ENCODE data around the gene MAP3K2. TPM values are rescaled to one million over a fixed set of nuclear protein-coding genes. Genes with fewer than 3 reads are reported as not detected.

MAP3K2 gene, protein sequence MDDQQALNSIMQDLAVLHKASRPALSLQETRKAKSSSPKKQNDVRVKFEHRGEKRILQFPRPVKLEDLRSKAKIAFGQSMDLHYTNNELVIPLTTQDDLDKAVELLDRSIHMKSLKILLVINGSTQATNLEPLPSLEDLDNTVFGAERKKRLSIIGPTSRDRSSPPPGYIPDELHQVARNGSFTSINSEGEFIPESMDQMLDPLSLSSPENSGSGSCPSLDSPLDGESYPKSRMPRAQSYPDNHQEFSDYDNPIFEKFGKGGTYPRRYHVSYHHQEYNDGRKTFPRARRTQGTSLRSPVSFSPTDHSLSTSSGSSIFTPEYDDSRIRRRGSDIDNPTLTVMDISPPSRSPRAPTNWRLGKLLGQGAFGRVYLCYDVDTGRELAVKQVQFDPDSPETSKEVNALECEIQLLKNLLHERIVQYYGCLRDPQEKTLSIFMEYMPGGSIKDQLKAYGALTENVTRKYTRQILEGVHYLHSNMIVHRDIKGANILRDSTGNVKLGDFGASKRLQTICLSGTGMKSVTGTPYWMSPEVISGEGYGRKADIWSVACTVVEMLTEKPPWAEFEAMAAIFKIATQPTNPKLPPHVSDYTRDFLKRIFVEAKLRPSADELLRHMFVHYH
- total RNA-seq: 62.0 TPM
- long read RNA-seq, partial matches to known transcripts: 5 of 14 reads
- long read RNA-seq, other reads (novel, unspliced or antisense): 8 of 14 reads

GRCh38 chr2:127387655-127388422 is at the start of gene MAP3K2:
Gene MAP3K2 (minus strand): TSS chr2:127387975. CDS start chr2:127343129, 44,846 bp downstream.
- peak; percentile 98 for DNase-seq (ENCODE audit: low spot score)

DNA sequence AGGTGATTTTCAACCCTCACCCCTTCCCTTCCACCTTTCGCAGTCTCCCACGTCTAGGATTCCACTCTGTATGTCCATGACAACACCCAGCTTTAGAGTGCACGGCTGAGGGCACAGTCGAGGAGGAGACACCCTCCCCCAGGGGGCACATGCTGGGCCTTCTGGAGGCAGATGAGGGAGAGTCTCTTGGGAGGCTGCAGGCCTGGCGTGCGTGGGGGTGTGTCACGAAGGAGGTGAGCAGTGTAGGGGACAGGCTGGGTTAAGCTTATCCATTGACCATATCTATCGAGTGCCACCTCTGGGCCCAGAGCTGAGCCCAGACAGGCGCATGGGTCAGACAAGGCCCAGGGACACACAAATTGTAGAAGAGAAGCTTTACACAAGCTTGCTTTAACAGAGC is 49.3 kb upstream of the MAP3K2 start:
- DNase-seq (ENCODE audit: low spot score): no peak

- no peak for DNase-seq (ENCODE audit: low spot score)
These were observed 46.7 kb upstream of the MAP3K2 start for GRCh38 chr2:127434515-127434914.

DNA sequence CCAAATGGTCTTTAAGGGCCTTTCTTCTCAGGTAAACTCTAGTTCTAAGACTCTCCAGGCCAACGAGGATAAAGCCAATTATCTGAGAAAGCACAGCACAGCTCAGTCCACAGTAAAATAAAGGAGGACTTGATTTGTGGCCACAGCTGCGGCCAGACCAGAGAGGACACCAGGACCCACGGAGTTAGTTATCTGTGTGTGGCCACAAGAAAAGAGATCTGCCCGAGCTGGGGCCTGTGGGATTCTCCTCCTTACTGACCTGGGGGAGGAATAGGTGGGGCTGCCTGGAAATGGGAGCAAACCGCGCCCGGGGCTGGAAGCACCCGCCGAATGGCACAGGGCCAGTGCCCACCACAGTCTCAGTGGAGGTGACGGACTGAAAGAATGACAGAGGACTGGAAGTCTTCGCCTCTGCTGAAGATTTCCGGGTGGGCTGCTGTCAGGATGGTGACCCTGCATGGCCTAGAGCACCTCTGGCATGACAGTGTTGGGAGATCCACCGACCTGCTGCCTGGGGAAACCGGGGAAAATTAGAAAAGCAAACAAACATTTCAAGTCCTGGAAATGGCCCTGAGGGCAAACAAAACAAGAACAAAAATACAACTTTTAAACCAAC is 43.7 kb upstream of the MAP3K2 start:
- DNase-seq (ENCODE audit: low spot score): peak; percentile 81

GRCh38 chr2:127429844-127430425 is 42.2 kb upstream of the MAP3K2 start:
- peak; percentile 39 for DNase-seq (ENCODE audit: low spot score)

DNA sequence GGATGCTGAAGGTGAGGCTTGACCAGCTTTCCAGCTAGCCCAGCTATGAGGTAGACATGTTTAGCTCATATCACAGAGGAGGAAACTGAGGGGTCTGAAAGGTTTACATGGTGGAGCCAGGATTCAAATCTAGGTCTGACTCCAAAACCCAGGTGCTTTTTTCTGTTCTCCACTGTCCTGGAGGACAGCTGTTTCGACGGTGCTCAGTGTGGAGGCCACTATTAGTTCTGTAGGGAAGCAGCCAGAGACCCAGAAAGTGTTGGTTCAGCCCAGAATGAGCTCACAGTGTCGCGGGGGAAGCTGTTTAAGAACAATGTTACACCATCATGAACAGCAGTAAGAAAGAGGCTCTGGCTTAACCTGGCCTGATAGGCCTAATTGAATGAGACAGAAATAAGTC is 41.5 kb upstream of the MAP3K2 start:
- DNase-seq (ENCODE audit: low spot score): peak; percentile 30

GRCh38 chr2:127428815-127429109 is 41.0 kb upstream of the MAP3K2 start:
- peak; percentile 71 for DNase-seq (ENCODE audit: low spot score)

GRCh38 chr2:127428057-127428814 is 40.5 kb upstream of the MAP3K2 start:
- DNase-seq (ENCODE audit: low spot score): peak; percentile 77

- DNase-seq (ENCODE audit: low spot score): peak; percentile 51
These were observed 39.7 kb upstream of the MAP3K2 start for GRCh38 chr2:127427376-127428056.

DNA sequence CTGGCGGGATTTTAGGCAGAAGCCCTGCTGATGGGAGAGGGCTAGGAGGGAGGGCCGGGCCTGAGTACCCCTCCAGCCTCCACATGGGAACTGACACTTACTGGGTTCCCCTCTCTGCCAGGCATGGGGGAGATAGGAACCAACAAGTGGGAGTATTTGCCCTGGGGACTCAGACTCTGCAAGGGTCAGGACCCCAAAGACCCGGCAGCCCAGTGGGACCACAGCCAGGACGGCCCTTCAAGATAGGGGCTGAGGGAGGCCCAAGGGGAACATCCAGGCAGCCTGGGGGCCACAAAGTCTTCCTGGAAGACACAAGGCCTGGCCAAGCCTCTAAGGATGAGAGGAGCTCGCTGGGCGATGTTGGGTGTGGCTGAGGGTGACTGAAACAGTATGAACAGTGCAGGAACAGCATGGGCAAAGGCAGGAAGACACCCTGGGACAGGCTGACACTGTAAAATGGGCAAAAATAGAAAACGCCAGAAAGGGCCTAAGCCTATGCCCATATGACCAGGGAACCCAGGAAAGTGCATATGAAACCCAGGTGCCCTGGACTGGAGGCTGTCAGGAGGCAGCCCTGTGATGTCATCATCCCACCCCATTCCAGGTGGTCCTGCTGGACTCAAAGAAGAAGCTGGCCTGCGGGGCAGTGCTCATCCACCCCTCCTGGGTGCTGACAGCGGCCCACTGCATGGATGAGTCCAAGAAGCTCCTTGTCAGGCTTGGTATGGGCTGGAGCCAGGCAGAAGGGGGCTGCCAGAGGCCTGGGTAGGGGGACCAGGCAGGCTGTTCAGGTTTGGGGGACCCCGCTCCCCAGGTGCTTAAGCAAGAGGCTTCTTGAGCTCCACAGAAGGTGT is 39.0 kb upstream of the MAP3K2 start:
- peak; percentile 30 for DNase-seq (ENCODE audit: low spot score)

- DNase-seq (ENCODE audit: low spot score): no peak
These were observed 38.0 kb upstream of the MAP3K2 start for GRCh38 chr2:127425540-127426490.

GRCh38 chr2:127424598-127425520 is 37.1 kb upstream of the MAP3K2 start:
- DNase-seq (ENCODE audit: low spot score): peak; percentile 82

- no peak for DNase-seq (ENCODE audit: low spot score)
These were observed 36.1 kb upstream of the MAP3K2 start for GRCh38 chr2:127423880-127424279.

GRCh38 chr2:127423478-127423843 is 35.7 kb upstream of the MAP3K2 start:
- DNase-seq (ENCODE audit: low spot score): peak; percentile 85

- DNase-seq (ENCODE audit: low spot score): peak; percentile 87
These were observed 35.0 kb upstream of the MAP3K2 start for GRCh38 chr2:127422559-127423477.
